Neural cell (in vitro differentiated cells): ENCODE data around the gene FRMD4B.

Source experiments
- EP300 ChIP-seq: fragments of 450-650 bp; conservative IDR thresholded peaks from 2 replicates; pipeline ENCODE4 v1.6.1; 2014; ENCODE audit warnings: antibody characterized with exemption, mild to moderate bottlenecking, moderate library complexity; ENCODE audit not compliant: poor library complexity, severe bottlenecking
- EZH2 ChIP-seq: fragments of 200-600, 300-800 bp; shearing (Covaris generic), sonication (generic); IDR thresholded peaks from 2 replicates; pipeline ENCODE4 v1.6.1; 2014; ENCODE audit warnings: antibody characterized with exemption, low read length, borderline replicate concordance, mild to moderate bottlenecking; ENCODE audit not compliant: insufficient read depth, poor library complexity, severe bottlenecking
- MXI1 ChIP-seq: fragments of 450-650 bp; conservative IDR thresholded peaks from 2 replicates; pipeline ENCODE4 v1.6.1; 2014; ENCODE audit warnings: antibody characterized with exemption, mild to moderate bottlenecking; ENCODE audit not compliant: poor library complexity, severe bottlenecking
- POLR2AphosphoS5 ChIP-seq: IDR thresholded peaks from 2 replicates; pipeline ENCODE4 v1.6.1; 2012
- REST ChIP-seq: IDR thresholded peaks from 2 replicates; pipeline ENCODE4 v1.6.1; 2012; ENCODE audit warnings: borderline replicate concordance
- TF ChIP-seq, protein P1 (sequence below): fragments of 450-650 bp; IDR thresholded peaks from 2 replicates; pipeline ENCODE4 v1.5.1; 2014; ENCODE audit warnings: antibody characterized with exemption, mild to moderate bottlenecking, moderate library complexity; ENCODE audit not compliant: poor library complexity, severe bottlenecking

GRCh38 chr3:69332934-69333333 lies 53.0 kb downstream of the FRMD4B start:
- TF ChIP-seq POLR2AphosphoS5 (no peak), EZH2 (no peak), REST (no peak), EP300 (no peak), MXI1 (no peak)
- TF ChIP-seq, protein P1, sequence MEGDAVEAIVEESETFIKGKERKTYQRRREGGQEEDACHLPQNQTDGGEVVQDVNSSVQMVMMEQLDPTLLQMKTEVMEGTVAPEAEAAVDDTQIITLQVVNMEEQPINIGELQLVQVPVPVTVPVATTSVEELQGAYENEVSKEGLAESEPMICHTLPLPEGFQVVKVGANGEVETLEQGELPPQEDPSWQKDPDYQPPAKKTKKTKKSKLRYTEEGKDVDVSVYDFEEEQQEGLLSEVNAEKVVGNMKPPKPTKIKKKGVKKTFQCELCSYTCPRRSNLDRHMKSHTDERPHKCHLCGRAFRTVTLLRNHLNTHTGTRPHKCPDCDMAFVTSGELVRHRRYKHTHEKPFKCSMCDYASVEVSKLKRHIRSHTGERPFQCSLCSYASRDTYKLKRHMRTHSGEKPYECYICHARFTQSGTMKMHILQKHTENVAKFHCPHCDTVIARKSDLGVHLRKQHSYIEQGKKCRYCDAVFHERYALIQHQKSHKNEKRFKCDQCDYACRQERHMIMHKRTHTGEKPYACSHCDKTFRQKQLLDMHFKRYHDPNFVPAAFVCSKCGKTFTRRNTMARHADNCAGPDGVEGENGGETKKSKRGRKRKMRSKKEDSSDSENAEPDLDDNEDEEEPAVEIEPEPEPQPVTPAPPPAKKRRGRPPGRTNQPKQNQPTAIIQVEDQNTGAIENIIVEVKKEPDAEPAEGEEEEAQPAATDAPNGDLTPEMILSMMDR = no peak
